ENCODE results near the gene TTLL6.
"Not testable (repeated sequence)": the region's sequence is repeated elsewhere in the genome, so short reads cannot be mapped to it uniquely, and the experiment has no call there.

Gene TTLL6

DNA sequence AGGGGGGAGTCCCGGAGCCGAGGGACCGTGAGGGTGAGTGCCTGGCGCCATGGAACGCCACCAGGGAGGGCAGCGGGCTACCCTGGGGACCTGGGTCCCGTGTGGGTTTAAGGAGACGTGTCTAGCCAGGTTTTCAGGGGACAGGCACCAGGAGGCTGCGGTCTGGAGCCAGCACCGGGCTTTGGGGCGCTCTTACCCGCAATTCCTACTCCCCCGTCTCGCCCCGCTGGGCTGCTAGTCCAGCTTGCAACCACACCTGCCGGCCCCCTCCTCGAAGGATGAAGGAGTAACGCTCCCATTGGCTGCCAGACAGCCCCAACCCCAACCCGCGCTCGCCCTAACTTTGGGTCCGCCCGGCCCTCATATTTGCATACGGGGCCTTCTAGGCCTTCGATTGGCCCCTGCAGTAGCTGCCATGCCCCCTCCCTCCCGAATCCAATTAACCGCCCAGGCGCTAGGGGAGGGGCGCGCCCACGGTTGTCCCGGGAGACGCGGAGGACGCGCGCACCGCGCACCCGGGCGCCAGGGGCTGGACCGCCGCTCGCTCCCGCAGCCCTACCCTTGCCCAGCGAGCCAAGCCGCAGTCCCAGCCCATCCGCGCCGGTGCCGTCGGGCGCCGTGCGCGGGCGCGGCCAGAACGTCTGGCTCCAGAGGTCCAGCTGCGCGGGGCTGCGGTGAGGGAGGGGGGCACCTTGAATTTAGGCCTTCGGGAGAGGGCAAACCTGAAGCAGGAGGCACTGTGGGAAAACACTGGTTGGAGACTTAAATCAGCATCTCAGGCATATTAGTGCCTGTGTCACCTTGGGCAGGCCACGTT lies at the start of gene TTLL6:
TSS of gene TTLL6 (minus strand) at position 456 of the 817 bp plus-strand sequence. CDS start at position 299, 157 bp downstream.
- no peak for DNase-seq

DNA sequence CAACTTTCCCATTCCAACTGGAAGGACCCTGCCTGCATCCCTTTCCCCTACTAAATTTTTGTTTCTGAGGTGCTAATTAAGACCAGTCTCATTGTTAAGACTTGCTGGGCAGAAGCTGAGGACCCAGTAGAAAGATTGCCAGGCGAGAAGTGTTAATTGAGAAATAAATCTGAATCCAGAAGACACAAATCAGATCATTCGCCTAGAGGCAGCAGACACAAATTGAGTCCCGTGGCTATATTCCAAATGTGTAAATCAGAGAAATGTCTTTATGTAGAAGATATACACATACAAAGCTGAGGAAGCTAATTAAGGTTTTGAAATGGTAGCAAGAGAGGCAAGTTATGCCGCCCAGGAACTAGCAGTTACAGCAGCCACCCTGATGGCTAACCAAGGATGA lies 43.4 kb upstream of the TTLL6 start:
- no peak for DNase-seq

DNA sequence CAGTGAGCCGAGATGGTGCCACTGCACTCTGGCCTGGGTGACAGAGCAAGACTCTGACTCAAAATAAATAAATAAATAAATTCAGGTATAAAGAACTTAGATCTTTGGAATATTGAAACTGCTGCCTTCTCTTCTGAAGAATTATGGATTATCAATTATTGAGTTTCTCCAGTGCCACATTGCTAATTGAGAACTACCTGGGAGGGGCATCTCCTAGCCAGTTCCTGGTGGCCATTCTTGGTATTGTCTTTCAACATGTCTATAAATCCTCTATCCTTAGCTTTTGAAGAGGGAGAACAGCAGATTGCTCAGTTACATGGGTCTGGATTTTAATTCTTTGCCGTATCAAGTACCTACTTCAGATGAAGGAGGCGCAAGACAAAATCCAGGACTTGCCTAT lies 43.0 kb upstream of the TTLL6 start:
- no peak for DNase-seq

DNA sequence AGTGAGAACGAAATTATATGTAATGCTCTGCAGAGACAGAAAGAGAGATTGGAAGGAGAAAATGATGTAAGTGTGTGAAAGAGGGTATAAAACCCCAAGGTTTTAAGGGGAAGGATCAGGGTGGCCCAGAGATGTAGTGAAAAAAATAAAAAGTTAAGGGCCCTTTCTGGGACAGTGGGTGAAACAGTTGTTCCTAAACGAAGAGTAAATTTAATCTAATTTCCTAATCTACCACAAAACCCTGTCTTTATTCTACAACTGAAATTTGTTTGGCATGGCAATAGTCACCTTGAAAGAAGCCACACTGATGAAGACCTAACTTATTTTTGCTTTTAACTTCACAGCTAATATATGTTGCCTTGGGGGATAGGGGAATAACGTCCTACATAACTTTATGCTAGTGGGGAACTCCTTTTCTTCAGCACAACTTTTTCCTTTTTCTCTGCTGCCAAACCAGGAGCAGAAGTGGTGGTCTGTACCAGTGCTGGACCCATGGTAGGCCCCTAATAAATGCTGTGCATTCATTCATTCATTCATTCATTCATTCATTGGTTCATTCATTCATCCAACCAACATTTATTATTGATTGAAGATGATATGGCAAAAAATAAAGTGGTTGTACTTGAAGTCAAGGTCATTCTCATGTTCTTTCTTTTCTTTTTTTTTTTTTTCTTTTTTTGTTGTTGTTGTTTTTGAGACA lies 39.2 kb upstream of the TTLL6 start:
- DNase-seq: no peak

DNA sequence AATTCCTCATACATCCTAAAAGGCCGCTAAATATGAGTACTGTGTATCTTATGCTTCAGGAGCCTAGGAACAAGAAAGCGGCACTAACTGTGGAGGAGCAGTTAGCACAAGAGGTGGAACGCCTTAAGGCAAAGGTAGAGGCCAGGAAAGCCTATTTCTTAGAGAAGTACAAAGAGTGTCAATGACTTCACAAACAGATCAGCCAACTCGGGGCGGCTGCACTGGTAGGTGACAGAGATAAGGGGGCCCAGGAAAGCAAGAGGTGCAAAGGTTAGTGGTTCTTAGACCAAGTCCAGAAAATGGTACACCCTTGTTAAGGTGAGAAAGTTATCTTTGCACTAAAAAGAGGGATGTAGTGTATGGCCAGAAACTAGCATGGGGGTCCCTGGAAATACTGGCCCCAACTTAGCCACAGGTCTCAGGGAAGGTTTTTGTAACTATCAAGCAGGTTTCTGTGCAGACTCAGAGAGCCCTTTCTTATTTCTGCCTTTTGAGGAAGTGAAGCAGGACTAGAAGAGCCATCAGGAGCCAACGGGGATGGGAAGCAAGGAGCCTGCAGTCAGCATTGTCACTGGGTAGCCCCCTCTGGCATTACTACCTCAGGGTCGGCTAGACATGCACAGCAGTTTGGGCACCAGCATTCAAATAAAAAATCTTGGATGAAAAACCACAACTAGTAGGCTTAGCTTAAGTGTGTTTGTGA lies 37.9 kb upstream of the TTLL6 start:
- no peak for DNase-seq

DNA sequence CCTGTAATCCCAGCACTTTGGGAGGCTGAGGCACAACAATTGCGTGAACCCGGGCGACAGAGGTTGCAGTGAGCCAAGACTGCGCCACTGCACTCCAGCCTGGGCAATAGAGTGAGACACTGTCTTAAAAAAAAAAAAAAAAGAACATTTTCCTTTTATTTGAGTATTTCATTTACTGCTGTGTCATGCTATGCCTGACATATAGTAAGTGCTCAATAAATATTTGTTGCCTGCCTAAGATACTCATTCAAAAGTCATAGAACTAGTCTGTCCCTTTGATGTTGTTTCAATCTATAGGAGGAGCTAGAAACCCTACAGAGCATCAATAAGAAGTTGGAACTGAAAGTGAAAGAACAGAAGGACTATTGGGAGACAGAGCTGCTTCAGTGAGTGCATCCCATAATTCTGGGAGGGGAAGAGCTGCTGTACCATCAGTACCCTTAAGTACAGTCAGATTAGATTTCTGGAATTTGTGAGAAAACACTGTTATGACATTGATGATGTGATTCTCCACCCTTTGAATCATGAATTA lies 33.8 kb upstream of the TTLL6 start:
- no peak for DNase-seq

DNA sequence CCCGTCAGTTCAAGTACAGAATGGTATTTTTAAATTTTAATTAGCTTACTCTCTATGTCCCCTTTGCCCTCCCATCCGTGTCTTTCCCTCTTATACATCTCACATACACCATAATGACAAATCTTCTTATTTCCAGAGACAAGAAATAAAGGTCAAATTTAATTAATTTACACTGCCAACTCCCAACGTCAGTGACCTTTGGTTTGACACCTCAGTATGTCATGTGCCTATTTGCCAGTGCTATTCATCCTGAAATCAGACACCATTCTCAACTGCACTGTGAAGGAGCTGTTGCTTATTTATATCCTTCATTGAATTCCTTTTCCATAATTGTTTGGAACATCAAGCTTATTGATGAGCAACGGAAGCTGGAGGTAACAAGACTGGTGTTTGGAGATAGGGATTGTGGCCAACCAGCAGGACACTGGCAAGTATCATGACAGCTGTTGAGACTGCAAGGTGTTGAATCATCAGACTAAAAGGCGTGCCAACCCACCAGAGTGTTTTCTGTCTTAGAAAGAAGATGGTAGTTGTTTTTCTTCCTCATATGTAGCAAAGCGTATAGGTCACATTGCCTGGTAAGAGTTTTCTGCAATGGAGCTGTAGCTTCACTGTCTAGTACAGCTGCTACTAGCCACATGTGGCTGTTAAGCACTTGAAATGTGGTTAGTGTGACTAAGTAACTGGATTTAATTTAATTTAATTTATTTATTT lies 26.3 kb upstream of the TTLL6 start:
- DNase-seq: no peak

DNA sequence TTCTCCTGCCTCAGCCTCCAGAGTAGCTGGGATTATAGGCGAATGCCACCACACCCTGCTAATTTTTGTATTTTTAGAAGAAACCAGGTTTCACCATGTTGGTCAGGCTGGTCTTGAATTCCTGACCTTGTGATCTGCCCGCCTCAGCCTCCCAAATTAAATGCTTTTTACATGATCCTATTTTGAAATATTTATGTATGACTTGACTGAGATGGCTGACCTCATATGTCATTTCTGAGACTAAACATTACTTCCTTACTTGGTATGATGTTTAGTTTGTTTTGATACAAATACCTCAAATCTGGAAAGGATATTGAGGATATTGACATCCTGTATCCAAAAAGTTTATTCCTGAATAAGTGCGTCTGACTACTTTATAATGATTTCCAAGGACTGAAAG lies 25.7 kb upstream of the TTLL6 start:
- no peak for DNase-seq

DNA sequence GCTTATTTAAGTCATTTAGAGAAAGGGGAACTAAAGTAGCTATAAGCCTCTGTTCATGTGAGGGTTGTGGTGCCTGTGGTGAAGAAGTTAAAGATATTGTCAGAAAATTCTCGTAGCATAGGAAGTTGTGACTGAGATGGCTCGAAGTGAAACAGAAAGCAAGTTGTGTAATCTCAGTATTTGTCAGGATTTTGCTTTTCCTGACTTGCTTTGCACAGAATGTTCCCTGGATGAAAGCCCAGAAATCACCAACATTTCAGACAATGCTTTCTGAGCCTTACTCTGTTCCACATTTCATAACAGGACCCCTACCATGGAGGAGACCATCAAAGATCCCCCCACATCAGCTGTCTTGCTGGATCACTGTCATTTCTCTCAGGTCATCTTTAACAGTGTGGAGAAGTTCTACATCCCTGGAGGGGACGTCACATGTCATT lies 24.4 kb upstream of the TTLL6 start:
- peak; percentile 44 for DNase-seq

DNA sequence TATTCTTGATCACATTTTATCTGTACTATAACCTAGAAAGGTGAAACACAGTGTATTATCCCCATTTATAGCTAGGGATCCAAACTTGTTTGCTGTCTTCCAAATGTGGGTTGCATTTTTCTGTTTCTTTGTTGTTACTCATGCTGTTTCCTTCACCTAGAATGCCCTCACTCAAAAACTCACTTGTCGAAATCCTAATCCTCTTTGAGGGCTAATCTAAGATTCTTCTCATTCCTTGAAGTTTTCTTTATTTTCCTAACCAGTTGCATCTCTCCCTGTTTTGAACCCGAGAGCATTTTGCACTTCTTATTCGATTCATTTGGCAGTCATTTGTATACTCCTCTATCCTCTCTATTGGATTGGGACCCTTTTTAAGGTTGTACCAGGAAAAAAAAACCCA lies 23.4 kb upstream of the TTLL6 start:
- DNase-seq: no peak

DNA sequence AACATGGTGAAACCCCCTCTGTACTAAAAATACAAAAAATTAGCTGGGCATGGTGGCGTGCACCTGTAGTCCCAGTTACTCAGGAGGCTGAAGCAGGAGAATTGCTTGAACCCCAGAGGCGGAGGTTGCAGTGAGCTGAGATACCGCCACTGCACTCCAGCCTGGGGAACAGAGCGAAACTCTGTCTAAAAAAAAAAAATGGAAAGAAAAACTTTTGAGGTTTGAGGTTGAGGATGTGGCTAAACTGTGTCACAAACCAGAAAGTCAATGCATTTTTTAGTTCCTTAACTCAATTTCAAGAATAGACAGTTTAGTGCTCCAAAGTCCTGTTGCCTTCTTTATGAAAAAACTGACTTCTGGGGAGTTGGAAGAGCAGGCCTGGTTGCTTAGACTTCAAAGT lies 20.4 kb upstream of the TTLL6 start:
- peak; percentile 23 for DNase-seq

DNA sequence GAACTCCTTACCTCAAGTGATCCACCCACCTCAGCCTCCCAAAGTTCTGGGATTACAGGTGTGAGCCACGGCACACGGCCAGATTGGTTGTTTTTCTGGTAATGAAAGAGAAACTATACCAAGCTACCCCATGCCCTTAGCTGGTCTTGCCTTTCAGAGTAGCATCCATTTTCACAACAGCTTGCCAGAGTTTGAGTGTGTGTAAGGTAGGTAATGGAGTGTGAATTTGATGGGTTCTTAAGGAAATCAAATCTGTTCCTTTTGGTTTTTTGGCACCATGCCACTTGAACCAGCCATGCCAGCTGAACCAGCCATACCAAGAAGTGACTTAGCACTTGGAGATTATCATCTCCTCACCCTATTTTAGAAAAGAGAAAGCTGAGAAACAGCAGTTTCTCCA lies 18.9 kb upstream of the TTLL6 start:
- DNase-seq: no peak

DNA sequence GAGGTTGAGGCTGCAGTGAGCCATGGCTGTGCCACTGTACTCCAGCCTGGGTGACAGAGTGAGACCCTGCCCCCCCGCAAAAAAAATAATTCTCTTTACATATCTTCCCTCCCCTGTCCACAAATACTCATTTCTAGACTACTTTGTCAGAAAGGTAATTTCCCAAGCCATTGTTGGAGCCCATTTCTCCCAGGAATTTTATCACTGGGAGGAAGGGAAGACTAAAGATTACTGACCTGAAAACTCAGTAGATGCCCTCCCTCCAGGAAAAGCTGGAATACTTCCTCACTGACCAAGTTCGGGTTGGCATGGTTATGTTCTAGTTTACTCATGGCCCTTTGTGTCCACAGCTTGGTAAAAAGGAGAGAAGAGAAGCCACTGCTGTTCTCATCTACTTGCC lies 17.9 kb upstream of the TTLL6 start:
- DNase-seq: no peak

DNA sequence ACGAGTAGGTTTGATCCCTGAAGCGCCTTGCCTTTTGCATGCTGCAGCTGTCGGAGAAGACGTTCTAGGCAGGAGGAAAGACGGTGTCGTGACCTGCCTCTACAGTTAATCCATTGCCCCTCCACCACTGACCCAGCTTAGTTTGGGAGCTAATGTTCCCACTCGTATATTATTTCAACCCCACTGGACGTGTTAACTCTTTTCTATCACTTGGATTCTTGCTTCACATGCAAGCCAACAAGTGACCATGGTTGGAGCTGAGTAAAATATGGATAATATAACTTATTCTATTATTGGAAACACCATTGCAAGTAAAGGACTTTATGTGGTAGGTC lies 14.5 kb upstream of the TTLL6 start:
- DNase-seq: no peak

DNA sequence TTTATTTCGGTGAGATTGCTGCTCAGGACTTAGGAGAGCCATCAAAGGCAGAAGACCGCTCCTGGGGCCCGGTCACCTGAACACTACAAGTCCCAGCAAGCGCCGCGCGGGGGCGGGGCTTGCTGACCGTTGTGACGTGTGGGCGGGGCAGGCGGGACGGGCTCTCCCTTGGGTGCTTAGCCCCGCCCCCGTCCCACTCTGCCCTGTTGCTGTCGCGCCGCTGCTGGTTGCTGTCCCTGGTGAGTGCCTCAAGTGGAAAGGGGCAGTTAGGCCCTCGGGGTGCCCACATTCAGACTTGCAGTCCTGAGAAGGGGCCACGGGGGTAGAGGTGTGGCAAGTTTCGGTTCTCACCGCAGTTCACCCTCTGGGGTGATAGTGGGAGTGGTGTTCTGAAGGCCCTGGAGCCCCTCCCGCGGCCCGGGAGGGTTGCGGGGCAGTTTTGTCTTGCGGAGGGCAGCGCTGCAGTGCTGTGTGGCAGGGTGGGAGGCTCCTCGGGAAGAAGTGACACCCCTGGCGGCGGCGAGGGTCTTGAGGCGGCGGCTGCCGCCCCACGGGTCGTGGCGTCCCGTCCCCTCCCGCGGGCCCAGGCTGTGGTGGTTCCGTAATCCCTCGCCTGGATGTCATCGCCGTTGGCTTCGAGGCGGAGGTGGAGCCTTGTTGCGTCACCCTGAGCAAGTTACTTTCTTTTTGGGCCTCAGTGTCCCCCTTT lies 14.0 kb upstream of the TTLL6 start, which contains the start of gene CALCOCO2:
TSS of gene CALCOCO2 (plus strand) at position 196 of the 709 bp plus-strand sequence. CDS start 10,673 bp downstream, outside the sequence.
- DNase-seq: peak; percentile 86

DNA sequence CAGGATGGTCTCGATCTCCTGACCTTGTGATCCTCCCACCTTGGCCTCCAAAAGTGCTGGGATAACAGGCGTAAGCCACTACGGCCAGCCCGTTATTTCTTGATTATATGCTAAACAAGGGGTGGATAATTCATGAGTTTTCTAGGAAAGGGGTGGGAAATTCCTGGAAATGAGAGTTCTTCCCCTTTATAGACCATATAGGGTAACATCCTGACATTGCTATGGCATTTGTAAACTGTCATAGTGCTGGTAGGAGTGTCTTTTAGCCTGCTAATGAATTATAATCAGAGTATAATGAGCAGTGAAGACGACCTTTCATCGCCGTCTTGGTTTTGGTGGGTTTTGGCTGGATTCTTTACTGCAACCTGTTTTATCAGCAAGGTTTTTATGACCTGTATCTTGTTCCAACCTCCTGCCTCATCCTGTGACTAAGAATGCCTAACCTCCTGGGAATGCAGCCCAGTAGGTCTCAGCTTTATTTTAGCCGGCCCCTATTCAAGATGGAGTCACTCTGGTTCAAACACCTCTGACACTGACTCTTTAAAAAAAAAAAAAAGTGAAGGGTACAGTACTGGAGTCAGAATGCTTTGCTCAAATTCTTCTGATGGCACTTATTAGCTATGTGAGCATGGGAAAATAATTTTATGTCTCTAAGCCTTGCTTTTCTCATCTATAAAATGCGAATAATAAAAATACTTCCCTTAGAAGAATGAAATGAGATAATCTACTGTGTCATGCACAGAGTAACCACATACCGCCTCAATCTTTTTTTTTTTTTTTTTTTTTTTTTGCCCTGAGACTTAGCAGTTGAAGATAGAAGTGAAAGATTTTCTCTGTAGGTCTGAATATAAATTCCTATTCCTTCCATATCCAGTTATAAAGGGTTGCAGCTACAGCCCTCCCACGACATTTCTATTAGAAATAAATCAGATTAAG lies 8.7 kb upstream of the TTLL6 start:
- DNase-seq: no peak

DNA sequence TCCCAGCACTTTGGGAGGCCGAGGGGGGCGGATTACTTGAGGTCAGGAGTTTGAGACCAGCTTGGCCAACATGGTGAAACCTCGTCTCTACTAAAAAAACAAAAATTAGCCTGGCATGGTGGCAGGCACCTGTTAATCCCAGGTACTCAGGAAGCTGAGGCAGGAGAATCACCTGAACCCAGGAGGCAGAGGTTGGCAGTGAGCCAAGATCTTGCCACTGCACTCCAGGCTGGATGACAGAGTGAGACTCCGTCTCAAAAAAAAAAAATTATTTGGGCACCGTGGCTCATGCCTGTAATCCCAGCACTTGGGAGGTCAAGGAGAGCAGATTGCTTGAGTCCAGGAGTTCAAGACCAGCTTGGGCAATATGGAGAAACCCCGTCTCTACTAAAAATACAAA lies 3.9 kb upstream of the TTLL6 start:
- DNase-seq: not testable (repeated sequence)

DNA sequence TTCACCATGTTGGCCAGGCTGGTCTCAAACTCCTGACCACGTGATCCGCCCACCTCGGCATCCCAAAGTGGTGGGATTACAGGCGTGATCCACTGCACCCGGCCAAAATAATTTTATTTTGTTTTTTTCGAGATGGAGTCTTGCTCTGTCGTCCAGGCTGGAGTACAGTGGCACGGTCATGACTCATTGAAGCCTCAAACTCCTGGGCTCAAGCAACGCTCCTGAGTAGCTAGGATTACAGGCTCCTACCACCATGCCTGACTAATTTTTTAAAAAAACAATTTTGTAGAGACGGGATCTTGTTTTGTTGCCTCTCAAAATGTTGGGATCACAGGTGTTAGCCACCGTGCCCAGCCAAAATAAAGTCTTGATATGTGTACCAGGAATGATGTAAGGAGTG lies 2.4 kb upstream of the TTLL6 start:
- DNase-seq: no peak

DNA sequence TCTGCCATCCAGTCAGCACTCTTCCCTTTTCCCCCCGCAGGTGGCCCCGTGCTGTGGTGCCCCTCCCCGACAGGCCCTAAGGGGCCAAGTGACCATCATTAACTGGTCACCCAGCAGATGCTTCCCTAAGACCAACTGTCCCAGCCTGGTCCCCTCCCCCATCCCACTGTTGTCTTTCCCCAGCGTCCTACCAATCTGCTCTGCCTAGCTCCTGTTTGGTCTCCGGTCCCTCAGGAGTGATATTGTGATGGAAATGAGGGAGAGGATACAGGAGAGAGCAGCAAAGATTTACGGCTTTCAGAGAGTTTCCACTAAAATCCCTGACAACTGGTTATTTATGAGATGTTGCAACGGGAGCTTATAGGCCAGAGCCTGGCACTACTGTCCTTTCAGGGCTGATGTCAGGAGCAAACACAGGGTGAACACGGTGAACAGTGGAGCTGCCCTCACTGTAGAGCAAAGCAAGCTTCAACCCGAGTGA lies 1.4 kb upstream of the TTLL6 start:
- no peak for DNase-seq

DNA sequence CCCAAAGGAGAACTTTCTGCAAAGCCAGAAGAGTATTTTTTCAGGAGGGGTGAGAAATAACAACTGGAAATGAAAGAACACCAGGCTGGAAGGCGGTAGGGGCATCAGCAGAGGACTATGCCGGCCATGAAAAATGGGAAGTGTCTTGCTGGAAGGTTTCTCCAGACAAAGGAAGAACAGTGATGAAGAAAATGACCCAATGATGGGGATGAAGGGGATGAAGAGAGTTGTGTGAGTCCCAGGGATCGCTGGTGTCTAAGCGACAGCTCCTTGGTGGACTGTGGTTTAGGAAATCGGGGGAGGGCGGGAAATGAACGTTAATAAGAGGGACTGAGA lies 623 bp downstream of the TTLL6 start:
- no peak for DNase-seq

DNA sequence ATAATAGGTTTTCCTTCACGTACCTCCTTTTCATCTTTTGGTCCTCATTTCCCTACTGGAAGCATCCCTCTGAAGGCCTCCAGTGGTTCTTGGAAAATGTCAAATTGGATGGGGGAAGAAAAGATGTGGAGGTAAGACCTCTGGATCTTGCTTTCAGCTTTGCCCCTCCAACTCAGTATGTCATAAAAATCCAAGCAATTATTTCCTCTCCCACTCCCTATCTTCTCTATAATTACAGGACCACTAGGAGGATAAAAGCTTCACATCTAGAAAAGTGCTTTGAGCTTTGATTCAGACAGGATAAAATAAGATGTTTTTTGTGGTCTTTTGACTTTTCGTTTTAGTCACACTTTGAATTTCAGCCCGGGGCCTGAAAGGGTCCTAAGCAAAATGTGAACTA lies 1.7 kb downstream of the TTLL6 start:
- no peak for DNase-seq
